Nephron progenitor cell (in vitro differentiated cells): ENCODE measurements around the gene PGP.

Experiments
- DNase-seq: peaks from one replicate; pipeline ENCODE4 v3.0.0; 2021
- H3K27ac Mint-ChIP-seq: 2 replicates; pipeline ENCODE4 v1.8.0; 2021; ENCODE audit warnings: mild to moderate bottlenecking, moderate library complexity, mixed read lengths
- H3K27me3 Mint-ChIP-seq: 2 replicates; pipeline ENCODE4 v1.8.0; 2021; ENCODE audit warnings: mild to moderate bottlenecking, low read depth, mixed read lengths; ENCODE audit not compliant: poor library complexity
- H3K36me3 Mint-ChIP-seq: 2 replicates; pipeline ENCODE4 v1.8.0; 2021; ENCODE audit warnings: low read depth, mixed read lengths
- H3K4me1 Mint-ChIP-seq: 2 replicates; pipeline ENCODE4 v1.8.0; 2021; ENCODE audit warnings: mixed read lengths
- H3K4me3 Mint-ChIP-seq: 2 replicates; pipeline ENCODE4 v1.8.0; 2021; ENCODE audit warnings: mild to moderate bottlenecking, moderate library complexity, mixed read lengths
- H3K9me3 Mint-ChIP-seq: 2 replicates; pipeline ENCODE4 v1.8.0; 2021; ENCODE audit warnings: mild to moderate bottlenecking, moderate library complexity, mixed read lengths
- TF ChIP-seq, protein P1 (sequence below): fragments of 200-600 bp; sonication (generic); IDR thresholded peaks from 2 replicates; pipeline ENCODE4 v1.5.0; 2021; ENCODE audit warnings: antibody characterized with exemption

Gene PGP

DNA sequence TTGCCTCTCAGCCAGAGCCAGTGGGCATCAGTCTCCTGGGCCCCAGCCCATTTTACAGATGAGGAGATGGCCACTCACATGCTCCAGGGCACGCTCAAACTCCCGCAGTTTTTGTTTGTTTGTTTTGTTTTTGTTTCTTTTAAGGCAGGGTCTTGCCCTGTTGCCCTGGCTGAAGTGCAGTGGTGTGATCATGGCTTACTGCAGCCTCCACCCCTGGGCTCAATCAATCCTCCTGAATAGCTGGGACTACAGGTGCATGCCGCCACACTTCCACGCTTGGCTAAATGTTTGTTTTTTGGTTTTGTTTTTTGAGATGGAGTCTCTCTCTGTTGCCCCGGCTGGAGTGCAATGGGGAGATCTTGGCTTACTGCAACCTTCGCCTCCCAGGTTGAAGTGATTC, 12.3 kb upstream of the PGP start:
- H3K27me3 Mint-ChIP-seq = peaks cover 2% of the 10 kb centered on the region
- H3K36me3 Mint-ChIP-seq = peaks cover 5% of the 10 kb centered on the region
- TF ChIP-seq, protein P1, sequence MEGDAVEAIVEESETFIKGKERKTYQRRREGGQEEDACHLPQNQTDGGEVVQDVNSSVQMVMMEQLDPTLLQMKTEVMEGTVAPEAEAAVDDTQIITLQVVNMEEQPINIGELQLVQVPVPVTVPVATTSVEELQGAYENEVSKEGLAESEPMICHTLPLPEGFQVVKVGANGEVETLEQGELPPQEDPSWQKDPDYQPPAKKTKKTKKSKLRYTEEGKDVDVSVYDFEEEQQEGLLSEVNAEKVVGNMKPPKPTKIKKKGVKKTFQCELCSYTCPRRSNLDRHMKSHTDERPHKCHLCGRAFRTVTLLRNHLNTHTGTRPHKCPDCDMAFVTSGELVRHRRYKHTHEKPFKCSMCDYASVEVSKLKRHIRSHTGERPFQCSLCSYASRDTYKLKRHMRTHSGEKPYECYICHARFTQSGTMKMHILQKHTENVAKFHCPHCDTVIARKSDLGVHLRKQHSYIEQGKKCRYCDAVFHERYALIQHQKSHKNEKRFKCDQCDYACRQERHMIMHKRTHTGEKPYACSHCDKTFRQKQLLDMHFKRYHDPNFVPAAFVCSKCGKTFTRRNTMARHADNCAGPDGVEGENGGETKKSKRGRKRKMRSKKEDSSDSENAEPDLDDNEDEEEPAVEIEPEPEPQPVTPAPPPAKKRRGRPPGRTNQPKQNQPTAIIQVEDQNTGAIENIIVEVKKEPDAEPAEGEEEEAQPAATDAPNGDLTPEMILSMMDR = no peak
- H3K4me1 Mint-ChIP-seq = peaks cover 24% of the 10 kb centered on the region
- H3K27ac Mint-ChIP-seq = no peak overlapping the region
- H3K4me3 Mint-ChIP-seq = no peak overlapping the region
- DNase-seq = no peak
- H3K9me3 Mint-ChIP-seq = no peaks in the 10 kb centered on the region

DNA sequence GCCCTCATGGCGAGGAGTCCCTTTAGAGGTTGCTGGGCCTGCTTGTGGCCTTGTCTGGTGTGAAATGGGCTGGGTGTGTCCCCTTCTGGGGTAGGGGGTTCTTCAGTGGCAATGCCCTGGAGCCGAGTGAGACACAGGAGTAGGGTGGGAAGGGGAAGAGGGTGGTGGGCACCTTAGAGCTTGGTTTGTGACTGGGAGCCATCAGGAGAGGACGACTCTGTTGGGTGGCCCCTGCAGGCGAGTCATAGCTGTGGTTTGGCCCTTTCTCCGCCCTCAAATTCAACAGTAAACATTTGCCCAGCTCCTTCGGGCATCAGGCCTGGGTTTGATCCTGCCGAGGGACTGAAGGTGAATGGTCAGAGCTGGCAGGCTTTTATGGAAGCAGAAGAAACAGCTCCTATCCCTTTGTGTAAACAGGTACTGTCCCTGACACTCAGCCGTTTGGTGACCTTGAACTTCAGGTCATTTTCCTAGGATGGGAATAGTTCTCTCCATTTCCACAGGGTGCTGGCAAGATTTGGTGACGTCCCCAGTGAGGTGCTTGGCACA, 11.7 kb upstream of the PGP start:
- DNase-seq = no peak
- H3K27ac Mint-ChIP-seq = peak overlapping the region; percentile 66
- no peaks in the 10 kb centered on the region for H3K9me3 Mint-ChIP-seq
- H3K27me3 Mint-ChIP-seq = peaks cover 2% of the 10 kb centered on the region
- H3K4me3 Mint-ChIP-seq = no peak overlapping the region
- peaks cover 5% of the 10 kb centered on the region for H3K36me3 Mint-ChIP-seq
- TF ChIP-seq, protein P1 = no peak
- H3K4me1 Mint-ChIP-seq = peaks cover 24% of the 10 kb centered on the region

DNA sequence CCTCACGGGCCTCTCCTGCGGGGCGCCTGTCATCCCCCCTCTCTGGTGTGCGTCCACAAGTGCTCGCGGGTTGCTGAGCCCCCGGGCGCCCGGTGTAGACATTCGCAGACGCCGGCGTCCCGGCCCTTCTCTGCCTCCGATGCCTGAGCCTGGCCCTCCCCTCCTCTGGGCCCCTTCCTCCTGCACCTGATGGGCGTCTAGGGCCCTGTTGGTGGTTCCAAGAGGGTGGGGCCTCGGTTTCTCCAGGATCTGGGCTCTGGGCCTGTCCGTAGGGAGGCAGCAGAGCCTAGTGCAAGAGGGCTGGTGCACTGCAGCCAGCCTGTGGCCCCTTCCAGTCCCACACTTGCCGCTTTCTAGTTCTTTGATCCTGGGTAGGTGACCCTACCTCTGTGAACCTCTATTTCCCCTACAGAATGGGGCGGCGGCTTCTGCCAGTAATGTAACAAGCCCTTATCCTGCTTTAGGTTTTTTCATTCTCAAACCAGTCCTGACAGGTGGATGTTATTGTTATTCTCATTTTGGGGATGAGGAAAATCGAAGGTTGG, 9.4 kb upstream of the PGP start:
- peaks cover 5% of the 10 kb centered on the region for H3K36me3 Mint-ChIP-seq
- H3K4me3 Mint-ChIP-seq = peak overlapping the region; percentile 85
- TF ChIP-seq, protein P1 = no peak
- peaks cover 24% of the 10 kb centered on the region for H3K4me1 Mint-ChIP-seq
- H3K9me3 Mint-ChIP-seq = no peaks in the 10 kb centered on the region
- peak; percentile 46 for DNase-seq
- no peak overlapping the region for H3K27ac Mint-ChIP-seq
- H3K27me3 Mint-ChIP-seq = peaks cover 2% of the 10 kb centered on the region

DNA sequence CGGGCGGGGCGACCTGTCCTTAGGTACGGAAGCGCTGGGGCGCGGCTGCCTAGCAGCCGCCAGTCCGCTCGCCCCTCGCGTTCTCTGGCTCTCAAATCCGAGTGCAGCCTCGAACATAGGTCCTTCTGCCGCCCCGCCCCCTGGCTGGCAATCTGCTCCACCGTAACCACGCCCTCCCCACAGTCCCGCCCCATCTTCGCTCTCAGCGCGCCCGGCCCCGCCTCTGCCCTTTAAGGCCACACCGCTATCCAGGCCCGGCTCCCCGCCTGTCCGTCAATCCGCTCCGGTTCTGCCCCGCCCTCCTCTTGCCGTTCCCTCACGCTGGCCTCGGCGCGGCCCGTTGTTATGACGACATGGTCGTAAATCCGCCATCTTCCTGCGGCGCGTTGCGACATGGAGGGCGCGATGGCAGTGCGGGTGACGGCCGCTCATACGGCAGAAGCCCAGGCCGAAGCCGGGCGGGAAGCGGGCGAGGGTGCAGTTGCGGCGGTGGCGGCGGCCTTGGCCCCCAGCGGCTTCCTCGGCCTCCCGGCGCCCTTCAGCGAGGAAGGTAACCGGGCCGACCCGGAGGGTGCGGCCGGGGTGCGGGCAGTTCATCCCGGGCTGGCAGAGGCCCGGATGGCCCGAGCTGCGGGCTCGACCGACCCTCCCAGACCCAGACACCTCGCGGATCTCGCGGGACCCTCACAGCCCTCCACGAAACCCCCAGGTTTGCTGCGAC, 8.7 kb upstream of the PGP start, which contains the start of gene E4F1:
TSS of gene E4F1 (plus strand) at position 371 of the 721 bp plus-strand sequence. CDS start at position 394, 23 bp downstream.
- H3K4me1 Mint-ChIP-seq = peaks cover 24% of the 10 kb centered on the region
- no peak within 1 kb of the TSS for H3K27ac Mint-ChIP-seq
- peaks cover 5% of the 10 kb centered on the region for H3K36me3 Mint-ChIP-seq
- H3K4me3 Mint-ChIP-seq = peak within 1 kb of the TSS; percentile 85
- peaks cover 2% of the 10 kb centered on the region for H3K27me3 Mint-ChIP-seq
- no peaks in the 10 kb centered on the region for H3K9me3 Mint-ChIP-seq
- TF ChIP-seq, protein P1 = no peak
- peak; percentile 100 for DNase-seq

DNA sequence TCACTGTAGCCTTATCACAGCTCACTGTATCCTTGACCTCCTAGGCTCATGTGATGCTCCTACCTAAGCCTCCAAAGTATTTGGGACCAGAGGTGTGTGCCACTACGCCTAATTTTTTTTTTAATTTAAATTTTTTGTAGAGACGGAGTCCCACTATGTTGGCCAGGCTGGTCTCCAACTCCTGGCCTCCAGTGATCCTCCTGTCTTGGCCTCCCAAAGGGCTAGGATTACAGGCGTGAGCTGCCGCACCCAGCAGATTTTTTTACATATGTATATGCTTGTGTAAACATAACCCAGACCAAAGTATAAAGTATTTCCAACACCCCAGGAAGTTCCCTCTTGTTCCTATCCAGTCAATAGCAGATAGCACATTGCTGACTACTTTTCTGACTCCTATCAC, 1.7 kb upstream of the PGP start:
- peaks cover 27% of the 10 kb centered on the region for H3K4me1 Mint-ChIP-seq
- TF ChIP-seq, protein P1 = no peak
- DNase-seq = no peak
- H3K27ac Mint-ChIP-seq = no peak overlapping the region
- no peaks in the 10 kb centered on the region for H3K36me3 Mint-ChIP-seq
- peak overlapping the region; percentile 88 for H3K4me3 Mint-ChIP-seq
- H3K27me3 Mint-ChIP-seq = no peaks in the 10 kb centered on the region
- no peaks in the 10 kb centered on the region for H3K9me3 Mint-ChIP-seq
